IPS DF 6.9 (cell line): Measurements from ENCODE around the gene NRP2.

Source experiments
- DNase-seq: peaks from one replicate; pipeline ENCODE4 v3.0.0-alpha.2; 2013; ENCODE audit warnings: low read depth, low spot score
- H3K27ac ChIP-seq: one replicate; pipeline ENCODE4 v1.5.1; 2013; ENCODE audit warnings: low read length, control low read depth
- H3K27me3 ChIP-seq: 2 replicates; pipeline ENCODE4 v1.6.1; 2013; ENCODE audit warnings: mild to moderate bottlenecking, low read length; ENCODE audit not compliant: control insufficient read depth, insufficient read depth
- H3K36me3 ChIP-seq: 2 replicates; pipeline ENCODE4 v1.6.1; 2013; ENCODE audit warnings: low read length; ENCODE audit not compliant: control insufficient read depth, insufficient read depth
- H3K4me1 ChIP-seq: 2 replicates; pipeline ENCODE4 v1.6.1; 2013; ENCODE audit warnings: low read length; ENCODE audit not compliant: control insufficient read depth, insufficient read depth
- H3K4me3 ChIP-seq: 2 replicates; pipeline ENCODE4 v1.5.1; 2013; ENCODE audit warnings: mild to moderate bottlenecking, low read length
- H3K9me3 ChIP-seq: 2 replicates; pipeline ENCODE4 v1.6.1; 2013; ENCODE audit warnings: low read length, inconsistent platforms; ENCODE audit not compliant: control insufficient read depth, insufficient read depth
- WGBS: extraction: QIAGEN DNeasy Blood & Tissue Kit; methylation state at CpG from one replicate; pipeline ENCODE4 v1.1.7; 2013; ENCODE audit warnings: mixed read lengths, missing lambda C conversion rate; ENCODE audit not compliant: insufficient read length, insufficient coverage; 5-methylcytosine and 5-hydroxymethylcytosine counted together

The NRP2 gene

DNA sequence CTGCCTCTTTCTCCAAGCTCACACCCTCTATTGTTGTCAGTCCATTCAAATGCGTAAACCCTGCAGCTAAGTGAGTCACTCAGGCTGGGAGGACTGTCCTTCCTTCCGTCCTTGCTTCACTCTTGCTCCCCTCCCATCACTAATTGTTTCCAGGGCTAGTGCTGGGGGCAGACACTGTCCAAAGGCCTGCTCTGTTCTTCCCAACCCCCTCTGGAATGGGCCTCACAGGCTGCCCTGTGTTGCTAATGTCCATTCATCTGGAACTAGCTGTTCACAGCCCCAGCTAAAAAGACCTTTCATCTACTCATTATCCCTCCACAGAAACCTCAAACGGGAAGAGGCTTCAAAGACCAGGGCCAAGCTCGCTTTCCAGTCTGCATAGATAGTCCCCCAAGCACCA lies 31.9 kb upstream of the NRP2 start:
- 0 out of 2 replicates have a peak, but pooled peaks cover 1% of the 10 kb centered on the region for H3K4me1 ChIP-seq
- H3K27ac ChIP-seq: no peak overlapping the region
- WGBS: no CpG with 5 or more reads among the region's 4 CpGs
- no peaks in the 10 kb centered on the region for H3K9me3 ChIP-seq
- H3K27me3 ChIP-seq: no peaks in the 10 kb centered on the region
- H3K36me3 ChIP-seq: no peaks in the 10 kb centered on the region
- H3K4me3 ChIP-seq: no peak overlapping the region
- peak; percentile 25 for DNase-seq

DNA sequence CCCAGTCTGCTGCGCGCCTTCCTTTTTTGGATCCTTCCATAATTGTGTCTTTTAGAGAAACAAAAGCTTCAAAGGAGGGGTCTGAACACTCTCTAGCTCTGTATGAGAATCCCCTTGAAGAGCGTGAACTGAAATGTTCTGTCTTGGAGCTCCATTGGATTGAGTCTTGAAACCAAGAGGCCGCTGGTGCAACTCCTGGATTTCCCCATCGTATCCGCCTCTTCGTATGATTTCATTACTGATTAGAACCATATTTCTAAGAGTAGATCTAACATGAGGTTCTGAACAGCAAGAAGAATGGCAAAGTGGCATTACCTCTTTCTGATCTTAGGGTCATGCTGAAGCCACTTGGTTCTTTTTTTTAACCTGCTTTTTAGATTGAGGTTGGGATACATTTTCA lies 31.4 kb upstream of the NRP2 start:
- Histone ChIP-seq H3K9me3 (no peaks in the 10 kb centered on the region), H3K4me3 (no peak overlapping the region), H3K36me3 (no peaks in the 10 kb centered on the region), H3K4me1 (0 out of 2 replicates have a peak, but pooled peaks cover 1% of the 10 kb centered on the region), H3K27ac (no peak overlapping the region), H3K27me3 (no peaks in the 10 kb centered on the region)
- no CpG with 5 or more reads among the region's 7 CpGs for WGBS
- DNase-seq: no peak

DNA sequence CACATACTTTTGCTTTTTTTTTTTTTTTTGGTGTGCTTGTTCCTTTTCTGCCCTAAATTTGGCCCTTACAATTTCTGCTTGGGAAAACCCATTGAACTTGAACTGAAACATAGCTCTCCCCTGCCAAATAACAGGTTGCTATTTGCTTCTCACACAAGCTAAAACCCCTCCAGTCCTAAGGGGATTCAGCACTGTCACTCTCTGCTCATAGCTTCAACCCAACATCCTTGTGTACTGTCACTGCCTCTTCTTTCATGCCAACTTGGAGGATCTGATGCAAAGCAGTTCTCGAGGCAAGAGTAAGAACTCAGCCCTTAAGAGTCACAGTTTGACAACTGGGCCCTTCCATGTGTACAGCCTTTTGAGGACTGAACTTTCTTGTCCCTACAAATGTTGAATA lies 30.6 kb upstream of the NRP2 start:
- no peak overlapping the region for H3K4me3 ChIP-seq
- no peaks in the 10 kb centered on the region for H3K36me3 ChIP-seq
- 0 out of 2 replicates have a peak, but pooled peaks cover 1% of the 10 kb centered on the region for H3K4me1 ChIP-seq
- no peak for DNase-seq
- no peaks in the 10 kb centered on the region for H3K27me3 ChIP-seq
- H3K9me3 ChIP-seq: no peaks in the 10 kb centered on the region
- no peak overlapping the region for H3K27ac ChIP-seq
- no CpG with 5 or more reads among the region's 1 CpG for WGBS

DNA sequence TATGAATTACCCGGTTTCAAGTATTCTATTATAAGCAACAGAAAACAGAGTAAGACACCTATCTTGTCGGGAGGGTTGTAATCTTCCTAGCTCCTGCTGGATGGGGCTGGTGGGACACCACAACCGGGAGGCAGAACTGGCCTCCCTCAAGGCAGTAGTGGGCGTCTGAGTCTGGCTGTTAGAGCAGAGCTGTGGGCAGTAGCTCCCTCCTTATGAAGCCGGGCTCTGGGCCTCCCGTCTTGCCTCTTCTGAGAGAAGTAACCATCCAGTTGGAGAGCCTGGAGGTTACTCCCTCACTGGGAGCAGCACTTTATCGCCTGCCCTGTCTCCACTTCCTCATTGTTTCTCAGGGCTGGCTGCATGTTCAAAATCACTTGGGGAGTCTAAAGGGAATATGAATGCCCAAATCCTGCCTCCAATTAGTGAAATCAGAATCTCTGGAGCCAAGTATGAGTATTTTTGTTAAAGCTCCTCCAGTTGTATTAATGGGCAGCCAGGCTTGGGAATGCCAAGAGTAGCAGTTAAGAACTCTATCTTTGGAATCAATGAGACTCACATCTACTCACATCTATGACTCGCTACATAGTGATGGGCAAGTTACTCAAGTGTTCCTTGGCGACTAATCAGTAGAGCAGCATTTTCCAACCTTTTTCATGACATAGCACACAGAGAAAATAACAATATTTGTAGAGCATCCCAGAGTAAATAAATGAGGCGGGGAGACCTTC lies 27.3 kb upstream of the NRP2 start:
- Histone ChIP-seq H3K27ac (no peak overlapping the region), H3K9me3 (no peaks in the 10 kb centered on the region), H3K36me3 (no peaks in the 10 kb centered on the region), H3K4me3 (no peak overlapping the region), H3K27me3 (no peaks in the 10 kb centered on the region), H3K4me1 (0 out of 2 replicates have a peak, but pooled peaks cover under 1% of the 10 kb centered on the region)
- WGBS: no CpG with 5 or more reads among the region's 10 CpGs
- DNase-seq: no peak

DNA sequence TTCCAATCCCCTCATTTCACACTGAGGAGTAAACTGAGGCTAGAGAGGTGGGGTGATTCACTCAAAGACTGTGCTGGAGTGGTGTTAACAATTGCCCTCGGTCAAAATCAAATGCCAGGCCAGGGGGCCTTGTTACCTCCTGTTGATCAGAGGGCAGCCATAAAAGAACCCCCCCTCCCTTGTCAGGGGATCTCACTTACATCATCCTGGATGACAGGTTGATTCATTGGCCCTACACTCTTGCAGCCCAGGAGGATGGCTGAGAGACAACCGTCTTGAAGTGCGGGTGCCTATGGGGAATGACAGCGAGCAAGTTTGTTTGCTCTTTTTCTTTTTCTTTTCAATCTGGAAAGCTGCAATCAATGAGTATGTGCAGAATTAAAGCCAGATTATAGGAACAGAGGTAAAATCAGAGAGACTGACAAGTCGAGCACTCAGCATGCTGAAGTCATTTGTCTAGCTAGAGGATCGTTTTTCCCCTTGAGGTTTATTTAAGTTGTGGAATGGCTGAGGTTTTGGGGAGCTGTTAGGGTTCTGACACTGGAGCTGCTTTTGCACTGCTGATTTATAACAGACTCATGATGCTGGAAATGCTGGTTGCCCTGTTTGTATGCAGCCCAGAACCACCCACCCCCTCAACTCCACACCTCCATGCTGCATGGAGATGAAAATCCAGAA lies 26.4 kb upstream of the NRP2 start:
- no CpG with 5 or more reads among the region's 6 CpGs for WGBS
- Histone ChIP-seq H3K4me1 (no peaks in the 10 kb centered on the region), H3K27me3 (no peaks in the 10 kb centered on the region), H3K27ac (no peak overlapping the region), H3K4me3 (no peak overlapping the region), H3K9me3 (no peaks in the 10 kb centered on the region), H3K36me3 (no peaks in the 10 kb centered on the region)
- no peak for DNase-seq

DNA sequence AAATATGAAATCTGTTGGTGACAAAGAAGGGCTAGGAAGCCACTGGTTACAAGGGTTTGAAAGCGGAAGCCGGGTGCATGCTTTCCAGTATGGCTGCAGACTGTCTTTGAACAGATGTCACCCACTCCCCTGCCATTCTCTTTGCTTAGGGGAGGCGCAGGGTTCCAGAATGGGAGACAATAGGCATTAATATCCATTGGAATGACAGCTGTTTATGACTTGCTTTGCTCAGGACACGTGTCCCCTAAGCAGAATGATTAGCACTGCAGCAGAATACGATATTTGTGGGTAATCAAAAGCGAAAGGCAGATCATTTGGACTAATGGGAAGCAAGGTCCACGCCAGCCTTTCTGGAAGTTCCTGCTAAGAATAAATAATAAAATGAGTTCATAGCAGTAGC lies 25.8 kb upstream of the NRP2 start:
- Histone ChIP-seq H3K36me3 (no peaks in the 10 kb centered on the region), H3K4me3 (no peak overlapping the region), H3K4me1 (no peaks in the 10 kb centered on the region), H3K27me3 (no peaks in the 10 kb centered on the region), H3K27ac (no peak overlapping the region), H3K9me3 (no peaks in the 10 kb centered on the region)
- DNase-seq: no peak
- WGBS: no CpG with 5 or more reads among the region's 7 CpGs

DNA sequence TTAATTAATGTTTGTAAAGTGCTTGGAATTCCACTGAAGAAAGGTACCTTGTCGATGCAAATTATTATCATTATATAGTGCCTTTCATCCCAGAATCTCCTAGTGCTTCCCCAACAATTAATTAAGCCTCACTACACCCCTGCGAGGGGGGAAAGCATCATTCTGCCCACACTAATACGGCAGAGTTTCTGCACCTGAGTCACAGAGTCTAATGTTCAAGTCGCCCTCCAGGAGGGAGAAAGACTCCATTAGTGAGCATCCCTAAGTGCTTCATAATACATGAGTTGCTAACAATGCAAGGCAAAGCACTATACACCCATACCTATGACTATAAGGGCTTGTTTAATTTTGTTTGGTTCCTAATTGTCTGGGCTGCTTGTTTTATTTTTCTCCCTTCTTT lies 25.4 kb upstream of the NRP2 start:
- no peak for DNase-seq
- Histone ChIP-seq H3K9me3 (no peaks in the 10 kb centered on the region), H3K36me3 (no peaks in the 10 kb centered on the region), H3K4me3 (no peak overlapping the region), H3K4me1 (no peaks in the 10 kb centered on the region), H3K27ac (no peak overlapping the region), H3K27me3 (no peaks in the 10 kb centered on the region)
- WGBS: no CpG with 5 or more reads among the region's 4 CpGs

DNA sequence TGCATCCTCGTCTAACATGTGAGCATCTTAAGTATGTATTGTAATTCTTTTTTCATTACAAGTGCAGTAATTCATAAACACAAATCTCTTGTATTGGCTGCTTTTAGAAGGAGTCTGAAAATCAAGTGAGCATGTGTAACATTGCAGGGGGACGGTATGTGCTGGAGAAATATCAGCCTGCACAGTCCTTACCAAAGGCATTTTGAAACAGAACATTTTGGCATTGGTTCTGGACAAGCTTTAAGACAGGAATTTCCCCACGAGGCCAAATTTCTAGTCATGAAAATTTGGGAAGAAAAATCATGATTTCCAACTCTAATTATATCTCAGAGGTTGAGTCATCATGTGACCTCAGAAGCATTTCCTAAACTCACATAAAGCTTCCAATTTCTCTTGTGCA lies 24.7 kb upstream of the NRP2 start:
- WGBS: no CpG with 5 or more reads among the region's 3 CpGs
- Histone ChIP-seq H3K27me3 (no peaks in the 10 kb centered on the region), H3K36me3 (no peaks in the 10 kb centered on the region), H3K4me1 (no peaks in the 10 kb centered on the region), H3K9me3 (no peaks in the 10 kb centered on the region), H3K4me3 (no peak overlapping the region), H3K27ac (no peak overlapping the region)
- no peak for DNase-seq

DNA sequence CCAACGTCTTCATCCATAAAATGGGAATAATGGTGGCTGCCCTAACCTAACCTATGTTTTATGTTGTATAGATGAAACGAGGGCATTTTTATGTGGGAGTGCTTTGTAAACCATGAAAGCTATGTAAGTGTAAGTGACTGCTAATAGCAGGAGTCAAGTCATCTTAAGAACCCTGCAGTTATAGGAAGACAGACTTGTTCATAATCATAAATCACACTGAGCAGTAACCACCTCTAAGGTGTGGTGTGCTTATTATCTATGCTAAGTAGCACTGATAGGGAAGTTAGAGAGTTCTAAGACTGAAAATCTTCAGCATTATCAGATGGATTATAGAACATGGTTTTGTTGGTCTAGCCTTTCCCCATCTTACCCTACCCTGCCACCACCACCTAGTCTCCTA lies 24.2 kb upstream of the NRP2 start:
- Histone ChIP-seq H3K27me3 (no peaks in the 10 kb centered on the region), H3K27ac (no peak overlapping the region), H3K4me1 (no peaks in the 10 kb centered on the region), H3K4me3 (no peak overlapping the region), H3K36me3 (no peaks in the 10 kb centered on the region), H3K9me3 (no peaks in the 10 kb centered on the region)
- no peak for DNase-seq
- no CpG with 5 or more reads among the region's 2 CpGs for WGBS

DNA sequence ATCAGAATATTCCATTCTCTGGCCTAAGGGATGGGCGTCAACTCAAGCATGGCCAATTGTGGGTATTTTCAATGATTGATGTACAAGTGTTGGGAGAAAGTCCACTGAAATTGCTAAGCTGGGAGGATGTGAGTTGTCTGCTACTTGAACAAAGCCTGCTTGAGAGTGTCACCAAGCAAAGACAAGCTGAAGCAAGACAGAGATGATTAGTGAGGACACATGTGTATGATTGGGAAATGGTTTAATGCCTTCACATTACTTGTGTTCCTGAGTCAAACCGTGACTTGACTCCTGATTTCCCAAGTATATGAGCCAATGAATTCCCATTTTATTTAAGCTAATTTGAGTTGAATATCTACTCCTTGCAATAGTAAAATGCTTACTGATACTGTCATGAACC lies 23.7 kb upstream of the NRP2 start:
- no peaks in the 10 kb centered on the region for H3K9me3 ChIP-seq
- DNase-seq: no peak
- H3K4me1 ChIP-seq: no peaks in the 10 kb centered on the region
- no CpG with 5 or more reads among the region's 2 CpGs for WGBS
- H3K27me3 ChIP-seq: no peaks in the 10 kb centered on the region
- H3K4me3 ChIP-seq: no peak overlapping the region
- H3K27ac ChIP-seq: no peak overlapping the region
- no peaks in the 10 kb centered on the region for H3K36me3 ChIP-seq

DNA sequence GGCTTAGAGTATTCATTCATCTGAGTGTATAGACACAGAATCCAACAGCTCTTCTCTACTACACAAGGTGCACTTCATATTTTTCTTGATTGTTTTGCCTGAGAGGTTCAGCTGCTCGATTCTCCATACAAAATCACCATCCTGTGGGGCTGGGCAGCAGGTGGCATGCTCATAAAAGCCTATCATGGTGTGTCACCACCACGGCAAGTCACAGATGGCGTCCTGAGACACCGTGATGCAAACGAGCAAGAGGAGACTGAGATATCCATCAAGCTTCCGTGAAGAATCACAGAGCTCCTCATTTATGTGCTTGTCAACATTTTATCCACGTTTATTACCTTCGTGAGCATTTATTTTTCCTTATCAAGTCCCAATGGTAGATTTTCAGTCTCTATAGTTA lies 22.4 kb upstream of the NRP2 start:
- DNase-seq: no peak
- WGBS: no CpG with 5 or more reads among the region's 8 CpGs
- no peak overlapping the region for H3K27ac ChIP-seq

More for the DNA sequence above, 22.4 kb upstream of the NRP2 start:
- H3K4me1 ChIP-seq: no peaks in the 10 kb centered on the region
- H3K36me3 ChIP-seq: no peaks in the 10 kb centered on the region
- no peaks in the 10 kb centered on the region for H3K27me3 ChIP-seq
- H3K4me3 ChIP-seq: no peak overlapping the region
- no peaks in the 10 kb centered on the region for H3K9me3 ChIP-seq
